ENCODE measurements around the gene INSIG1. TPM values are rescaled to one million over a fixed set of nuclear protein-coding genes. Genes with fewer than 3 reads are reported as not detected.

Gene INSIG1
- total RNA-seq, 6 donors from 2014 or later = 16.8 to 136 (median 100) TPM

DNA sequence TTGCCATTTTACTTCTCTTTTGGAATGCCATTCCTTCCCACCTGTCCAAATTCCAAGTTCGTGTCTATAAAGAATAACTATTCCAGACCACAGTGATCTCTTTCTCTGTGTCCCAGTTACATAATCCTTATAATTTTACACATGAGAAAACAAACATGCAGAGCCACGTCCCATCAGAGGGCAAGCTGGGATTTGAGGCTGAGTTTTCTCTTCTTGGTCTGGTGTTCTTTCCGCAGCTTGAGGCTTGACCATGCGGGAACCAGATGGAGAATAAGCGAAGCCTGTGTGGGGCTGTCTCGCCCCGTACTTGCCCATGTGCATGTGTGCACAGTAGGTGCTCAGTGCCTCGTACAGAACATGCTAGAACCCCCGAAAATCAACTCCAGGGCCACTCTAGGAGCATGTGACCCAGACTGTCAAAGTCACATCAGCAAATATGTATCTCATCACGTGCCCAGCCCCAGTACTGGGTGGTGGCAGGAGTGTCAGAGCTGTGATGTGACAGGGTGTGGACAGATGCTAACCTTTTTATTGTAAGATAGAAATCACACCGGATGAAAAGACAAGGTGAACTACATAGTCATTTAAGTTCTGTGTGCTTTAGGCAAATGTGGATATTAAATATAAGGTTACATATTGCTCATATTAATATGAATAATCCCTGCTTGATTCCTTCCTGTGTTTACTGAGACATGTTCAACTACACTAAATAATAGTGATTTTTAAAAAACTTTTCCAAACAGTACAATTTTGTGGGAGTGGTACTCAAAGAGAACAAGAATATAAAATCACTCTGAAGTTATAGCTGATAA lies 3.2 kb downstream of the INSIG1 start:
- no peak for DNase-seq
- no peaks in the 10 kb centered on the region for H3K9me3 ChIP-seq
- TF ChIP-seq POLR2A (IDR thresholded peaks at IDR 0.05) = no peak
- no peak for TF ChIP-seq EP300 (IDR thresholded peaks at IDR 0.05)
- H3K27ac ChIP-seq = peak overlapping the region in 2 of 4 donors; percentile 12 to 16
- 58 to 69% methylated on average over 11 of the region's 11 CpGs for WGBS, 2 donors
- H3K36me3 ChIP-seq = peaks cover 0 to 39% (median 29%) of the 10 kb centered on the region in 4 donors
- H3K4me1 ChIP-seq = peaks cover 17 to 42% (median 30%) of the 10 kb centered on the region in 4 donors
- H3K27me3 ChIP-seq = no peaks in the 10 kb centered on the region
- peak overlapping the region in 3 of 4 donors; percentile 67 to 99 (median 90) for H3K4me3 ChIP-seq
- ATAC-seq (ENCODE audit: low FRiP score in 2 of 2) = no peak

DNA sequence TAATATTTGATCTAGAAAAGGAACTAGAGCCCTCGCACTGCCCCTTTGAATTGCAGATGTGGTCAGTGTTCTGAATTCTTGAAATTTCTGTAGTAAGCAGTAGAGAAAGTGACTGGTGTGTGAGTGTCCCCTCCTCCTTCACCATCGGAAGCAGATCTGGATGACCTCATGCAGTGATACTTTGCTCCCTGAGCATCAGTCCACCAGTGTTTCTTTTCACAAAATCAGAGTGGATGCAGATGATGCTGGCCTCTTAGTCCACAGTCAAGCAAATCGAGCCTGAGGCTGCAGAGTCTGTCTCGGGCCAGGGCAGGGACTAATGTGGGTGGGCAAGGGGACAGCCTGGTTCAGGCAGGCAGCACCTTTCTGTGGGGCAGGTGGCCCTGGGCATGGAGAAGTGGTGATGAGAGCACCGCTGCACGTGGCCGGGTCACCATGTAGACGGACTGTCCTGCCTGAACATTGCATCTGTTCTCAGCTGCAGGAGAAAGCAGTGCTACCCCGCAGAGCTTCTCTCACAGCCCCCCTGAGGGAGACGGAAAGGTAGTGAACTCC lies 5.4 kb downstream of the INSIG1 start:
- Histone ChIP-seq H3K27me3 (no peaks in the 10 kb centered on the region), H3K4me3 (no peak overlapping the region), H3K4me1 (peaks cover 11 to 37% (median 28%) of the 10 kb centered on the region in 4 donors), H3K36me3 (peaks cover 2 to 59% (median 49%) of the 10 kb centered on the region in 4 donors), H3K27ac (no peak overlapping the region), H3K9me3 (no peaks in the 10 kb centered on the region)
- TF ChIP-seq EP300 (IDR thresholded peaks at IDR 0.05) = no peak
- no peak for TF ChIP-seq POLR2AphosphoS5 (IDR thresholded peaks at IDR 0.05)
- TF ChIP-seq, protein P1, sequence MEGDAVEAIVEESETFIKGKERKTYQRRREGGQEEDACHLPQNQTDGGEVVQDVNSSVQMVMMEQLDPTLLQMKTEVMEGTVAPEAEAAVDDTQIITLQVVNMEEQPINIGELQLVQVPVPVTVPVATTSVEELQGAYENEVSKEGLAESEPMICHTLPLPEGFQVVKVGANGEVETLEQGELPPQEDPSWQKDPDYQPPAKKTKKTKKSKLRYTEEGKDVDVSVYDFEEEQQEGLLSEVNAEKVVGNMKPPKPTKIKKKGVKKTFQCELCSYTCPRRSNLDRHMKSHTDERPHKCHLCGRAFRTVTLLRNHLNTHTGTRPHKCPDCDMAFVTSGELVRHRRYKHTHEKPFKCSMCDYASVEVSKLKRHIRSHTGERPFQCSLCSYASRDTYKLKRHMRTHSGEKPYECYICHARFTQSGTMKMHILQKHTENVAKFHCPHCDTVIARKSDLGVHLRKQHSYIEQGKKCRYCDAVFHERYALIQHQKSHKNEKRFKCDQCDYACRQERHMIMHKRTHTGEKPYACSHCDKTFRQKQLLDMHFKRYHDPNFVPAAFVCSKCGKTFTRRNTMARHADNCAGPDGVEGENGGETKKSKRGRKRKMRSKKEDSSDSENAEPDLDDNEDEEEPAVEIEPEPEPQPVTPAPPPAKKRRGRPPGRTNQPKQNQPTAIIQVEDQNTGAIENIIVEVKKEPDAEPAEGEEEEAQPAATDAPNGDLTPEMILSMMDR (IDR thresholded peaks at IDR 0.05) = no peak
- TF ChIP-seq POLR2A (IDR thresholded peaks at IDR 0.05) = no peak
- no peak for DNase-seq
- 72 to 91% methylated on average over 8 to 10 of the region's 10 CpGs for WGBS, 2 donors
- no peak for ATAC-seq (ENCODE audit: low FRiP score in 2 of 2)

DNA sequence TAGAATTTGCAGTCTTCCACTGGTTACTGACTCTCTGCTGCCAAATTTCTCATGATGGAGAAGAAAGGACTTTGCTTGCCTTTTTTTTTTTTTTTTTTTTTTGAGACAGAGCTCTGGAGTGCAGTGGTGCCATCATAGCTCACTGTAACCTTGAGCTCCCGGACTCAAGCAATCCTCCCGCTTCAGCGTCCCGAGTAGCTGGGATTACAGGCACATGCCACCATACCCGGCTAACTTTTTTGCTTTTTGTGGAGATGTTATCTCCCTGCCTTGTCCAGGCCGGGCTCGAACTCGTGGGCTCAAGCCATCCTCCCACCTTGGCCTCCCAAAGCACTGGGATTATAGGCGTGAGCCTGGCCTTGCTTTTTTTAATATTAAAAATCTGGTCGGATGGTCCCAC lies 6.2 kb downstream of the INSIG1 start:
- Histone ChIP-seq H3K27me3 (no peaks in the 10 kb centered on the region), H3K4me3 (no peak overlapping the region), H3K27ac (no peak overlapping the region), H3K4me1 (peaks cover 7 to 33% (median 27%) of the 10 kb centered on the region in 4 donors), H3K9me3 (no peaks in the 10 kb centered on the region), H3K36me3 (peaks cover 10 to 66% (median 56%) of the 10 kb centered on the region in 4 donors)
- TF ChIP-seq, protein P1 (IDR thresholded peaks at IDR 0.05) = no peak
- TF ChIP-seq POLR2A (IDR thresholded peaks at IDR 0.05) (no peak), POLR2AphosphoS5 (IDR thresholded peaks at IDR 0.05) (no peak), EP300 (IDR thresholded peaks at IDR 0.05) (no peak)
- ATAC-seq (ENCODE audit: low FRiP score in 2 of 2) (no peak), DNase-seq (no peak)
- WGBS, 2 donors = 97% methylated on average over 10 of the region's 10 CpGs

DNA sequence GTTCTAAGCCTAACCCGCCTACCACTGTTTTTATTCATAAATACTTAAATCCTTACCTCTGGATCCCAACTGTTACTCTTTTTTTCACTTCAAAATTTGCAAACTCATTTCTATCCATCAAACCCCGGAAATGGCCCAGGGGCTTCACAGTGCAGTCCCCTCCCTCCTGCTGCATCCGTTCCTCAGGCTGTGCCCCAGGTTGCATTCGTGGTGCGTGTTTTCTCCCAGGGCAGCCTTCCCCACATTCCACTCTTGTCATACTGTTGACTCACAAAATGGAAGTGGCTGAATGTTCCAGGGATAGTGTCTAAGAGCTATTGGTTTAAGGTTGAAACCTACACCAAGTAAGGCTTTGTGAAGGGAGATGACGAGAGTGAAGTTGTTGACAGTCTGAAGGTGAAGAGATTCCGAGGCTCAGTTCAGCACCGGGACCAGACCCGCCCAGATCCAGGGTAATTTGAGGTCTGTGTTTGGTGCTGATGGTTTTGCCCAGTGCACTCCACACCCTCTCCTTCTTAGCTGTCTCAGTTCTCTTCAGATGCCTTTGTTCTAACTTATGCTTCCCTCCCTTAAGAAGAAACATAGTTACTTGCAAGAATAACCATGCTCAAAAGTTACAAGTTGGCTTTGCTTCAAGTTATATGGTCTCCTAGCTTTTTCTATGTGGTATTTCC lies 7.7 kb downstream of the INSIG1 start:
- ATAC-seq (ENCODE audit: low FRiP score in 2 of 2) (no peak), DNase-seq (no peak)
- no peak overlapping the region for H3K4me3 ChIP-seq
- no peak overlapping the region for H3K27ac ChIP-seq
- TF ChIP-seq POLR2AphosphoS5 (IDR thresholded peaks at IDR 0.05) = no peak
- no peak for TF ChIP-seq POLR2A (IDR thresholded peaks at IDR 0.05)
- no peak for TF ChIP-seq EP300 (IDR thresholded peaks at IDR 0.05)
- TF ChIP-seq, protein P1 (IDR thresholded peaks at IDR 0.05) = no peak
- no peaks in the 10 kb centered on the region for H3K9me3 ChIP-seq
- peaks cover 0 to 20% (median 15%) of the 10 kb centered on the region in 4 donors for H3K4me1 ChIP-seq
- WGBS, 2 donors = 73 to 83% methylated on average over 9 of the region's 9 CpGs
- H3K36me3 ChIP-seq = peaks cover 11 to 79% (median 63%) of the 10 kb centered on the region in 4 donors
- no peaks in the 10 kb centered on the region for H3K27me3 ChIP-seq
